PC-9 (cell line): ENCODE results near the gene TMEM187. TPM values are rescaled to one million over a fixed set of nuclear protein-coding genes. Genes with fewer than 3 reads are reported as not detected.
A peak's percentile ranks its signal among the peaks of the same experiment; 100 is the strongest.

Experiments
- BruUV-seq: library from RNA; stranded (reverse); fragments of 400-500 nt; replicated peaks from 2 replicates; lab custom pipeline; 2021; lab: Mats Ljungman, UMichigan
- CTCF ChIA-PET: fragments of 300-600 bp; sonication (Branson Sonifier 250); formaldehyde crosslinking; loops from one replicate; lab custom pipeline; 2022; ENCODE audit warnings: antibody characterized with exemption; lab: Charles Lee
- POLR2A ChIA-PET: fragments of 300-600 bp; sonication (Branson Sonifier 250); formaldehyde crosslinking; loops from one replicate; lab custom pipeline; 2022; ENCODE audit warnings: antibody characterized with exemption; ENCODE audit not compliant: unreplicated experiment; lab: Charles Lee
- DNase-seq, 2 experiments: peaks; one replicate each; pipeline versions ENCODE4 v3.0.0 to v3.0.0-alpha.2; 2015 to 2022; ENCODE audit warnings: mixed read lengths in 1 of 2
- H2AFZ ChIP-seq: fragments of 200-600 bp; sonication (generic); 2 replicates; pipeline ENCODE4 v1.8.1; 2017; ENCODE audit warnings: antibody characterized with exemption
- H3F3A ChIP-seq: fragments of 200-600 bp; sonication (generic); 2 replicates; pipeline ENCODE4 v1.8.1; 2017; ENCODE audit warnings: antibody characterized with exemption, mild to moderate bottlenecking, low read depth; ENCODE audit not compliant: insufficient read depth
- H3K27ac ChIP-seq: fragments of 200-600 bp; sonication (generic); 2 replicates; pipeline ENCODE4 v1.6.1; 2016; ENCODE audit warnings: mixed run types
- H3K27me3 ChIP-seq: fragments of 200-600 bp; sonication (generic); 2 replicates; pipeline ENCODE4 v1.6.1; 2016; ENCODE audit warnings: low read depth, mixed run types; ENCODE audit not compliant: insufficient read depth
- H3K36me3 ChIP-seq: fragments of 200-600 bp; sonication (generic); 2 replicates; pipeline ENCODE4 v1.6.1; 2016; ENCODE audit warnings: low read depth, mixed run types
- H3K4me1 ChIP-seq: fragments of 200-600 bp; sonication (generic); replicated peaks from 2 replicates; pipeline ENCODE4 v1.6.1; 2016; ENCODE audit warnings: mixed run types; ENCODE audit not compliant: insufficient read depth
- H3K4me2 ChIP-seq: fragments of 200-600 bp; sonication (generic); 2 replicates; pipeline ENCODE4 v1.6.1; 2017; ENCODE audit warnings: mixed run types
- H3K4me3 ChIP-seq: fragments of 200-600 bp; sonication (generic); 2 replicates; pipeline ENCODE4 v1.6.1; 2016; ENCODE audit warnings: mixed run types
- H3K79me2 ChIP-seq: fragments of 200-600 bp; sonication (generic); 2 replicates; pipeline ENCODE4 v1.6.1; 2017; ENCODE audit warnings: low read depth, mixed run types
- H3K9me2 ChIP-seq: fragments of 200-600 bp; sonication (generic); 2 replicates; pipeline ENCODE4 v1.8.1; 2017; ENCODE audit warnings: mild to moderate bottlenecking; ENCODE audit not compliant: insufficient read depth
- H3K9me3 ChIP-seq: fragments of 200-600 bp; sonication (generic); 2 replicates; pipeline ENCODE4 v1.8.1; 2016; ENCODE audit warnings: low read depth; ENCODE audit not compliant: insufficient read depth
- H4K20me1 ChIP-seq: fragments of 200-600 bp; sonication (generic); 2 replicates; pipeline ENCODE4 v1.8.1; 2017; ENCODE audit not compliant: insufficient read depth
- CTCF ChIP-seq: fragments of 200-600 bp; sonication (generic); conservative IDR thresholded peaks from 2 replicates; pipeline ENCODE4 v1.6.1; 2017; ENCODE audit warnings: mixed run types, antibody characterized with exemption, mild to moderate bottlenecking, moderate library complexity
- EZH2 ChIP-seq: fragments of 200-600 bp; sonication (generic); IDR thresholded peaks from 2 replicates; pipeline ENCODE4 v1.8.0; 2017; ENCODE audit warnings: antibody characterized with exemption, low read depth
- intact Hi-C: fragments of 100-400 bp; cut with micrococcal nuclease; formaldehyde crosslinking; loops from one replicate; pipeline ENCODE4 v1.10.0; 2022; ENCODE audit not compliant: unreplicated experiment
- total RNA-seq: library from RNA; stranded (reverse); gene quantifications from 2 replicates; pipeline ENCODE4 v1.2.3, GENCODE V29; 2021

TMEM187 gene
- total RNA-seq, 1 experiment from 2014 or later: 20.1 TPM

- POLR2A ChIA-PET: interaction anchor here (0.6 to 0.7 kb wide), 2 partner anchors 47 to 465 kb away, joined by 3 to 6 read pairs; no protein-coding TSS in a partner anchor
- BruUV-seq: TSS peak; percentile 32
These were observed 38.3 kb upstream of the TMEM187 start for GRCh38 chrX:153934148-153934761.

GRCh38 chrX:153934762-153935325, 37.7 kb upstream of the TMEM187 start, which contains the start of gene NAA10:
Gene NAA10 (minus strand): TSS chrX:153935037. CDS start chrX:153934904, 133 bp downstream.
- Histone ChIP-seq H3K9me2 (no peaks in the 10 kb centered on the region), H3K4me3 (peak within 1 kb of the TSS; percentile 85), H4K20me1 (no peaks in the 10 kb centered on the region; the same call in 1 of the 2 replicates), H3F3A (peaks cover 8% of the 10 kb centered on the region; the same call in 1 of the 2 replicates), H3K36me3 (no peaks in the 10 kb centered on the region), H3K4me2 (peak within 1 kb of the TSS; percentile 92), H3K27me3 (no peaks in the 10 kb centered on the region), H2AFZ (peak within 1 kb of the TSS; percentile 62), H3K9me3 (no peaks in the 10 kb centered on the region), H3K27ac (no peak within 1 kb of the TSS), H3K79me2 (peaks cover 23% of the 10 kb centered on the region), H3K4me1 (no peaks in the 10 kb centered on the region)
- CTCF ChIA-PET: interaction anchor here (0.7 kb wide), 1 partner anchor 28 kb away, joined by 4 read pairs; no protein-coding TSS in a partner anchor
- TF ChIP-seq CTCF: no peak
- no peak for TF ChIP-seq EZH2
- DNase-seq: peak in 1 of 2 experiments; percentile 87
- intact Hi-C loops: loop anchor here (2.0 kb wide), 1 partner anchor 210 kb away; the partner anchor contains the start of genes ABCD1 and BCAP31
- BruUV-seq: no TSS peak
- POLR2A ChIA-PET: interaction anchor here (0.6 kb wide), 2 partner anchors 168 to 464 kb away, joined by 3 to 6 read pairs; no protein-coding TSS in a partner anchor

More at GRCh38 chrX:153934148-153934761, 38.3 kb upstream of the TMEM187 start:
- H3K27me3 ChIP-seq: no peaks in the 10 kb centered on the region
- no peaks in the 10 kb centered on the region for H3K9me2 ChIP-seq
- intact Hi-C loops: loop anchor here (2.0 kb wide), 1 partner anchor 209 kb away; the partner anchor contains the start of genes ABCD1 and BCAP31
- CTCF ChIA-PET: no interaction called here
- no peaks in the 10 kb centered on the region for H3K36me3 ChIP-seq
- 0 out of 2 replicates have a peak overlapping the region, but pooled peaks have one; percentile 62 for H2AFZ ChIP-seq
- peak overlapping the region; percentile 85 for H3K4me3 ChIP-seq
- H3K4me2 ChIP-seq: peak overlapping the region; percentile 91
- peaks cover 23% of the 10 kb centered on the region for H3K79me2 ChIP-seq
- no peak overlapping the region for H3K27ac ChIP-seq
- TF ChIP-seq CTCF: no peak
- no peak for TF ChIP-seq EZH2
- DNase-seq: no peak
- no peaks in the 10 kb centered on the region for H3K9me3 ChIP-seq
- H3K4me1 ChIP-seq: 0 out of 2 replicates have a peak, but pooled peaks cover 5% of the 10 kb centered on the region
- peaks cover 8% of the 10 kb centered on the region; the same call in 1 of the 2 replicates for H3F3A ChIP-seq
- H4K20me1 ChIP-seq: no peaks in the 10 kb centered on the region; the same call in 1 of the 2 replicates

- Histone ChIP-seq H3K36me3 (no peaks in the 10 kb centered on the region), H4K20me1 (no peaks in the 10 kb centered on the region; the same call in 1 of the 2 replicates), H3K27me3 (no peaks in the 10 kb centered on the region), H3F3A (peaks cover 8% of the 10 kb centered on the region; the same call in 1 of the 2 replicates), H3K27ac (no peak overlapping the region), H3K4me2 (peak overlapping the region; percentile 92), H3K9me3 (no peaks in the 10 kb centered on the region), H2AFZ (peak overlapping the region; percentile 62), H3K79me2 (peaks cover 23% of the 10 kb centered on the region), H3K4me3 (peak overlapping the region; percentile 52; the same call in 1 of the 2 replicates), H3K9me2 (no peaks in the 10 kb centered on the region), H3K4me1 (no peaks in the 10 kb centered on the region)
- POLR2A ChIA-PET: interaction anchor here (0.6 kb wide), 2 partner anchors 9 to 168 kb away, joined by 5 to 6 read pairs; no protein-coding TSS in a partner anchor
- peak; percentile 40 to 49 for DNase-seq
- no TSS peak for BruUV-seq
- intact Hi-C loops: loop anchor here (2.0 kb wide), 1 partner anchor 211 kb away; the partner anchor contains the start of genes ABCD1 and BCAP31
- CTCF ChIA-PET: interaction anchor here (0.7 kb wide), 2 partner anchors 29 to 51 kb away, joined by 4 to 5 read pairs; no protein-coding TSS in a partner anchor
- TF ChIP-seq EZH2 (no peak), CTCF (no peak)
These were observed 37.2 kb upstream of the TMEM187 start for GRCh38 chrX:153935326-153935851.
